GM19324 (cell line): Measurements from ENCODE around the gene LTO1.

Experiments used
- ATAC-seq: cut with Tn5 transposase; IDR thresholded peaks from one replicate; pipeline ENCODE4 v1.9.1; 2021; ENCODE audit warnings: mild to moderate bottlenecking, moderate library complexity; ENCODE audit not compliant: unreplicated experiment, low FRiP score

Gene LTO1

GRCh38 chr11:69660001-69660500 is 15.1 kb downstream of the LTO1 start:
- no peak for ATAC-seq

GRCh38 chr11:69659591-69659990 is 15.6 kb downstream of the LTO1 start:
- no peak for ATAC-seq

- no peak for ATAC-seq
These were observed 16.3 kb downstream of the LTO1 start for GRCh38 chr11:69658626-69659450.

GRCh38 chr11:69657911-69658625 is 17.1 kb downstream of the LTO1 start:
- ATAC-seq = no peak

GRCh38 chr11:69657456-69657910 is 17.7 kb downstream of the LTO1 start:
- ATAC-seq = no peak

- no peak for ATAC-seq
These were observed 18.4 kb downstream of the LTO1 start for GRCh38 chr11:69656536-69657455.

GRCh38 chr11:69655479-69656428 is 19.4 kb downstream of the LTO1 start:
- ATAC-seq = no peak

- no peak for ATAC-seq
These were observed 20.3 kb downstream of the LTO1 start for GRCh38 chr11:69654660-69655478.

- ATAC-seq = no peak
These were observed 21.0 kb downstream of the LTO1 start for GRCh38 chr11:69654001-69654659.

GRCh38 chr11:69653406-69653960 is 21.7 kb downstream of the LTO1 start:
- no peak for ATAC-seq

- ATAC-seq = no peak
These were observed 22.2 kb downstream of the LTO1 start for GRCh38 chr11:69652999-69653398.

GRCh38 chr11:69651834-69652620 is 23.1 kb downstream of the LTO1 start:
- ATAC-seq = no peak

- no peak for ATAC-seq
These were observed 24.3 kb downstream of the LTO1 start for GRCh38 chr11:69650832-69651344.

- ATAC-seq = no peak
These were observed 24.9 kb downstream of the LTO1 start for GRCh38 chr11:69650081-69650831.

GRCh38 chr11:69649576-69649900 is 25.6 kb downstream of the LTO1 start:
- no peak for ATAC-seq
